Bronchial epithelial cell (primary cell): Measurements from ENCODE around the gene KLHDC7B. TPM values are rescaled to one million over a fixed set of nuclear protein-coding genes. Genes with fewer than 3 reads are reported as not detected.
A peak's percentile ranks its signal among the peaks of the same experiment; 100 is the strongest.

Source experiments
- DNase-seq: peaks from one replicate; pipeline ENCODE4 v3.0.0-alpha.2; 2010; ENCODE audit warnings: low read depth
- FAIRE-seq: peaks from 2 replicates; lab custom pipeline; 2011; peaks lifted over from hg19 to GRCh38; lab: Jason Lieb, UNC
- H3K27me3 ChIP-seq: 2 replicates; pipeline ENCODE4 v1.5.1; 2011; ENCODE audit warnings: low read length; ENCODE audit not compliant: control insufficient read depth, insufficient read depth
- H3K36me3 ChIP-seq: 2 replicates; pipeline ENCODE4 v1.5.1; 2011; ENCODE audit warnings: low read length; ENCODE audit not compliant: control insufficient read depth, insufficient read depth
- H3K4me3 ChIP-seq: 2 replicates; pipeline ENCODE4 v1.5.1; 2011; ENCODE audit warnings: mild to moderate bottlenecking, low read depth, low read length, control low read depth
- CTCF ChIP-seq: IDR thresholded peaks from 2 replicates; pipeline ENCODE4 v1.5.1; 2011; ENCODE audit warnings: mild to moderate bottlenecking, moderate library complexity, low read length, control low read depth, inconsistent platforms; ENCODE audit not compliant: insufficient read depth, severe bottlenecking
- total RNA-seq: library from RNA; depleted of rRNA; stranded (reverse); fragments of >200 nt; gene quantifications from 2 replicates; pipeline ENCODE4 v1.2.1, GENCODE V29; 2014

The KLHDC7B gene
- total RNA-seq, 1 donor from 2014 or later: 0.26 TPM

GRCh38 chr22:50542416-50542927 lies 3.2 kb upstream of the KLHDC7B start:
- no peak for FAIRE-seq
- no peaks in the 10 kb centered on the region for H3K36me3 ChIP-seq
- DNase-seq: peak; percentile 78
- H3K4me3 ChIP-seq: no peak overlapping the region
- TF ChIP-seq CTCF: no peak
- peaks cover 1% of the 10 kb centered on the region for H3K27me3 ChIP-seq

- FAIRE-seq (no peak), DNase-seq (peak; percentile 51)
- Histone ChIP-seq H3K36me3 (no peaks in the 10 kb centered on the region), H3K27me3 (peaks cover 3% of the 10 kb centered on the region), H3K4me3 (peak overlapping the region; percentile 17)
- TF ChIP-seq CTCF: peak; percentile 67
Observed at GRCh38 chr22:50544078-50544745, 1.5 kb upstream of the KLHDC7B start.

- peaks cover 3% of the 10 kb centered on the region for H3K27me3 ChIP-seq
- peak overlapping the region; percentile 17 for H3K4me3 ChIP-seq
- FAIRE-seq (peak; percentile 64), DNase-seq (peak; percentile 82)
- no peak for TF ChIP-seq CTCF
- no peaks in the 10 kb centered on the region for H3K36me3 ChIP-seq
Observed at GRCh38 chr22:50544746-50545253, 899 bp upstream of the KLHDC7B start.

GRCh38 chr22:50546326-50547262 lies 895 bp downstream of the KLHDC7B start:
- Histone ChIP-seq H3K27me3 (peaks cover 3% of the 10 kb centered on the region), H3K36me3 (no peaks in the 10 kb centered on the region), H3K4me3 (no peak overlapping the region)
- no peak for FAIRE-seq
- TF ChIP-seq CTCF: no peak
- DNase-seq: no peak

GRCh38 chr22:50547263-50547985 lies 1.7 kb downstream of the KLHDC7B start:
- TF ChIP-seq CTCF: no peak
- H3K4me3 ChIP-seq: no peak overlapping the region
- DNase-seq (no peak), FAIRE-seq (no peak)
- peaks cover 3% of the 10 kb centered on the region for H3K27me3 ChIP-seq
- H3K36me3 ChIP-seq: no peaks in the 10 kb centered on the region
